GM12892 (cell line): ENCODE measurements around the gene MIER2.
"Not testable (repeated sequence)": the region's sequence is repeated elsewhere in the genome, so short reads cannot be mapped to it uniquely, and the experiment has no call there.

Experiments used
- DNase-seq: peaks from one replicate; pipeline ENCODE4 v3.0.0; 2011; ENCODE audit not compliant: insufficient read length
- FAIRE-seq: peaks from 2 replicates; lab custom pipeline; 2011; peaks lifted over from hg19 to GRCh38; lab: Jason Lieb, UNC
- POLR2A ChIP-seq: IDR thresholded peaks from 2 replicates; pipeline ENCODE4 v1.6.1; 2011; ENCODE audit warnings: low read depth, low read length, control low read depth
- POLR2AphosphoS5 ChIP-seq: IDR thresholded peaks from 2 replicates; pipeline ENCODE4 v1.6.1; 2011; ENCODE audit warnings: low read depth, low read length, control low read depth
- TAF1 ChIP-seq: IDR thresholded peaks from 2 replicates; pipeline ENCODE4 v1.6.1; 2011; ENCODE audit warnings: low read depth, mild to moderate bottlenecking, control low read depth, low read length, borderline replicate concordance

MIER2 gene

DNA sequence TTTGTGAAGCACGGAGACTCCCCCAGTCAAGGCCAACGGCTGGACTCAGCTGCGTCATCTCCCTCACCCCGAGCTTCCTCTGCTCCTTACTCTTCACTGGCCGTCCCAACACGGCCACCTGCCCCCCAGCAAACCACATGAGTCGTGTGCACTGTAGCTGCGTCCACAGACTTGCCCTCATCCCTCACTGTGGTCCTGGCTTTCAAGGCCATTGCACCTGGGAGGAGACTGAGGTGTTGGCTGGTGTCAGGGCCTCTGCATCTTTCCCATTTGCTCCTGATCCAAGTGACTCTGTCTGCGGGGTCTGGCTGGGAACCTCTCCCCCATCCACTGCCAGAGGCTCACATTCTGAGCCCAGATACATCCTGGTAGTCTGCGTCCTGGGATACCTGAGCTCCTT lies 64.9 kb downstream of the MIER2 start:
- FAIRE-seq: no peak
- TF ChIP-seq TAF1 (no peak), POLR2A (no peak), POLR2AphosphoS5 (no peak)
- no peak for DNase-seq

DNA sequence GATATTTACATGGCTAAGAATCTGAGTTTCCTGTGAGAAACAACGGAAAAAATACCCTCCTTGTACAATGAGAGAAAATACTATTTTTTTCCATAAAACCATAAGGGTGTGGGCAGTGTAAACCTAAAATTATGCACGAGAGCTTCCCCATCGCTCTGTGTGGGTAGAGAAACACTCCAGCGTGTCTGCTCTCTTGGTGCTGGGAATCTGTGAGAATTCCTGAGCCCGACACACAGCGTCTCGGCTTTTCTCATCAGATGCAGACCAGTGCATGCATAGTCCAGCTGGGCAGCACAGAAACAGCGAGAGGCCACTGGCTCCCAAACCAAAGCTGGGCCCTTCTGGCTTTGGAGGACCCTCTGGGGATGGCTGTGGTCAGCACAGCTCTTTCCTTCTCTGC lies 65.4 kb downstream of the MIER2 start:
- no peak for FAIRE-seq
- TF ChIP-seq POLR2AphosphoS5 (no peak), POLR2A (no peak), TAF1 (no peak)

GRCh38 chr19:277581-278165 lies 66.9 kb downstream of the MIER2 start:
- no peak for FAIRE-seq
- no peak for DNase-seq
- TF ChIP-seq POLR2A (no peak), POLR2AphosphoS5 (no peak), TAF1 (no peak)

More for the DNA sequence above, 65.4 kb downstream of the MIER2 start:
- DNase-seq: no peak

- FAIRE-seq: no peak
- no peak for DNase-seq
- no peak for TF ChIP-seq POLR2AphosphoS5
- TF ChIP-seq TAF1: no peak
- TF ChIP-seq POLR2A: no peak
These were observed 67.5 kb downstream of the MIER2 start for GRCh38 chr19:277131-277530.

GRCh38 chr19:275958-276646 lies 68.5 kb downstream of the MIER2 start:
- FAIRE-seq (no peak), DNase-seq (no peak)
- TF ChIP-seq POLR2A (no peak), POLR2AphosphoS5 (no peak), TAF1 (no peak)

- TF ChIP-seq TAF1 (no peak), POLR2AphosphoS5 (no peak), POLR2A (no peak)
- no peak for FAIRE-seq
These were observed 69.6 kb downstream of the MIER2 start for GRCh38 chr19:275000-275399.

DNA sequence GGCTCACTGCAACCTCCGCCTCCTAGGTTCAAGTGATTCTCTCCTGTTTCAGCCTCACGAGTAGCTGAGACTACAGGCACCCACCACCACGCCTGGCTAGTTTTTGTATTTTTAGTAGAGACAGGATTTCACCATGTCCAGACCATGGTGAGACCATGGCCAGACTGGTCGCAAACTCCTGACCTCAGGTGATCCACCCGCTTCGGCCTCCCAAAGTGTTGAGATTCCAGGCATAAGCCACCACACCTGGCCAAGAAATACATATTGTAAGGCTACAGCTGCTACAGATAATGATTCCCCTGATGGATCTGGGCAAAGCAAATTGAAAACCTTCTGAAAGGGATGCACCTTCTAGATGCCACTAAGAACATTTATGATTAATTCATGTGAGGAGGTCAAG lies 71.2 kb downstream of the MIER2 start:
- FAIRE-seq: no peak
- TF ChIP-seq TAF1 (no peak), POLR2AphosphoS5 (no peak), POLR2A (no peak)
- DNase-seq: no peak

More at GRCh38 chr19:275000-275399, 69.6 kb downstream of the MIER2 start:
- DNase-seq: no peak

DNA sequence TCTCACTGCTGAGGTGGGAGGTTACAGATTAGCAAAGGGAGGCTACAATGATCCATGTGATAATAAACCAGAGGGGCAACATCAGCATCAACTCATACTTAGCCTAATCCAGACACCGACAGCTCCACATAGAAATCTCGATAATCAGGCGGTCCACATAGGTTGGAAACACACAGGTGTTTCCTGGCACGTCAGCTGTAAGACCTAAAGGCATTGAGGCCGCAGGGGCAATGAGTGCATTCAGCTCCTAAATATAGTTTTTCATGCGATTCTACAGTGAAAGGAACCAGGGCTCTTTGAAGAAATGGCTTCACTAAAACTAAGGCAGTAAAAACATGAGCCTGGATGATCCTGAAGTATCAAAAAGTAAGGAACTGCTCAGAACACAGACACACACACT lies 72.7 kb downstream of the MIER2 start:
- FAIRE-seq (no peak), DNase-seq (no peak)
- TF ChIP-seq POLR2AphosphoS5 (no peak), POLR2A (no peak), TAF1 (no peak)

DNA sequence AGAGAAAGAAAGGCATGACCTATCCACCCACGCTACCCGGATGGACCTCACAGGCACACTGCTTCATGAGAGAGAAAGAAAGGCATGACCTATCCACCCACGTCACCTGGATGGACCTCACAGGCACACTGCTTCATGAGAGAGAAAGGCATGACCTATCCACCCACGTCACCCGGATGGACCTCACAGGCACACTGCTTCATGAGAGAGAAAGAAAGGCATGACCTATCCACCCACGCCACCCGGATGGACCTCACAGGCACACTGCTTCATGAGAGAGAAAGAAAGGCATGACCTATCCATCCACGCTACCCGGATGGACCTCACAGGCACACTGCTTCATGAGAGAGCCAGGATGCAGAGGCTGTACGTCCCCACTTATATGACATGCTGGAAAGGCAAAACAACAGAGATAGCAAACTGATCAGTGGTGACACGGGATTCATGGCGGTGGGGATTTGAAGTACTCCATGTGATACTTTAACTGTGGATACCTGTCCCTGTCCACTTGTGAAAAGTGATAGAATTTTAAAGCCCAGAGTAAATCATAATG lies 73.8 kb downstream of the MIER2 start:
- FAIRE-seq: not testable (repeated sequence)

DNA sequence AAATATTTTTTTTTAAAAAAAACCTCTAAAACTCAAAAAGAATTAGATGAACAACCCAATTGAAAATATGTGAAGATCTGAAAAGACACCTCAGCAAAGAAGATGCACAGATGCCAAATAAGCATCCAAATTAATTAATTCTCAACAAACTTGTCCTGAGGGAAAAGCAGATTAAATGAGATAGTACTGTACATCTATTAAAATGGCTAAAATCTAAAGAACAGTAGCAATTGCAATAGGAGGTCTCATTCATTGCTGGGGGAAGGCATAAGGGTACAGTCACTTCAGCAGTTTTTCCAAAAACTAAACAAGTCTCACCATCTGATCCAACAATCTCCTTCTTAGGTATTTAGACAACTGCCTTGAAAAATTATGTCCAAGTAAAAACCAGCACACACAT lies 75.4 kb downstream of the MIER2 start:
- FAIRE-seq: no peak
- DNase-seq: no peak
- no peak for TF ChIP-seq POLR2A
- TF ChIP-seq POLR2AphosphoS5: no peak
- TF ChIP-seq TAF1: no peak

More for the DNA sequence above, 73.8 kb downstream of the MIER2 start:
- DNase-seq: not testable (repeated sequence)

- DNase-seq: no peak
- TF ChIP-seq POLR2A (no peak), POLR2AphosphoS5 (no peak), TAF1 (no peak)
- FAIRE-seq: peak; percentile 51
These were observed 82.5 kb downstream of the MIER2 start for GRCh38 chr19:262125-262524.

- not testable (repeated sequence) for FAIRE-seq
These were observed 87.8 kb downstream of the MIER2 start for GRCh38 chr19:256804-257203.

More at GRCh38 chr19:256804-257203, 87.8 kb downstream of the MIER2 start:
- DNase-seq: not testable (repeated sequence)
